K562 (cell line): Measurements from ENCODE around the gene IDH1. TPM values are rescaled to one million over a fixed set of nuclear protein-coding genes. Genes with fewer than 3 reads are reported as not detected.

ENCODE experiments used
- FUS ChIP-seq: fragments of 200-400 bp; formaldehyde crosslinking; optimal IDR thresholded peaks from 2 replicates; pipeline ENCODE3; 2017; ENCODE audit warnings: low read depth, low read length
- polyA plus RNA-seq, 8 experiments: library from polyadenylated mRNA; depleted of rRNA in 4 of 8; stranded (reverse) in 5 of 8; unstranded in 3 of 8; fragments of >200 nt; fragmentation: Nextera tagmentation in 2 of 8; fragmentation: Illumina TruSeq in 1 of 8; extraction: Ambion mirVana in 2 of 8; extraction: Trizol in 1 of 8; gene quantifications; 2 replicates each; pipeline versions ENCODE4 v1.2.1 to v1.2.3, GENCODE V29; 2011 to 2014; ENCODE audit warnings: inconsistent platforms in 1 of 8, missing spikeins in 1 of 8
- total RNA-seq, 7 experiments: library from RNA; depleted of rRNA in 6 of 7; stranded (reverse); fragments of >200 nt in 6 of 7; fragmentation: Illumina TruSeq in 2 of 7; extraction: Trizol in 2 of 7; gene quantifications; 2 replicates each; pipeline versions ENCODE4 v1.2.1 to v1.2.3, GENCODE V29; 2011 to 2021; ENCODE audit warnings: low replicate concordance in 1 of 7
- TF ChIP-seq, protein P1 (sequence below), 3 experiments: fragments of 200-800 bp in 1 of 3; fragments of 250-450 bp in 1 of 3; fragments of 450-650 bp in 1 of 3; sonication (Bioruptor Pico) in 1 of 3; sonication (Bioruptor generic) in 1 of 3; formaldehyde crosslinking in 1 of 3; IDR thresholded peaks; 2 replicates each; pipeline versions ENCODE4 v1.6.1 to v1.8.0; 2016 to 2022; ENCODE audit warnings: mild to moderate bottlenecking in 2 of 3, missing genetic modification characterization in 2 of 3, missing compliant biosample characterization in 1 of 3, moderate library complexity in 1 of 3
- TF ChIP-seq, protein P2 (sequence below): sonication (generic); formaldehyde crosslinking; IDR thresholded peaks from 2 replicates; pipeline ENCODE4 v1.8.0; 2022; ENCODE audit warnings: mild to moderate bottlenecking, missing genetic modification reagents
- TF ChIP-seq, protein P3 (sequence below): fragments of 450-650 bp; IDR thresholded peaks from 2 replicates; pipeline ENCODE4 v1.6.1; 2014; ENCODE audit warnings: low read depth, mild to moderate bottlenecking, moderate library complexity, borderline replicate concordance

The IDH1 gene
- total and polyA plus RNA-seq, 9 of the 15 experiments (the other 6 are each of a cell fraction or from before 2014, with no cell fraction given), result 61.9 to 194 (median 101) TPM

DNA sequence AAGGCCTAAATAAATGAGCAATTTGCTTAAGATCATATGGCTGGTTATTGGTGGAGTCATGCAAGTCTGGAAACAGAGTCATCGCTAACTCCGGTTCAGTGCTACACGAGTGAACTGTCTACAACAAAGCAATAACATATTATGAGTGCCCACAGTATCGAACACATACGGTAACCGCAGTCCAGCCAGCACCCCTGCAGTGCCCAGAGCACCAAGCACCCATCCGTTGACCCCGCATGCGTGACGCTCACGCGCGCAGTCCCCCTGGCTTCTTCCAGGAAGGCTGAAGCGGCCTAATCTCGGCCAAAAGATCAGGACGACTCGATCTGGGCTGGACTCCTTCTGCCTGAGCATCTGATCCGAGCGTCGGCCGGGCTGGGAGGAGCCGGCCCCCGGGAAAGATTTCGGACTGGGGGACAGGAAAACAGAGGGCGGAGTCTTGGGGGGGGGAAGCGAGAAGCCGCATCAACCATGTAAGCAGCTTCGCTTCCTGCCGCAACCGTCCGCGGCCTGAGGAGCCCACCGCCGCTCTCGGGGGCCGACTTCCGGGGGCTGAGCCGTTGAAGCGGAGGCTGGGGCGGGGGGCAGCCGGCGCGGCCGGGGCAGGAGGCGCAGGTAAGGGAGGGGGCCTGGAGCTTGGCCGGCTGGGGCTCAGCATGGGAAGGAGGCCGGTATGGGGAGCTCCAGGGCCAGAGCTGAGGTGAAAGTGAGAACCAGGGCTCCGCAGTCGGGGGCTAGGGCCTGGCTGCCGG is 11.1 kb upstream of the IDH1 start, which contains the start of gene PIKFYVE (continued):
- TF ChIP-seq, protein P1, sequence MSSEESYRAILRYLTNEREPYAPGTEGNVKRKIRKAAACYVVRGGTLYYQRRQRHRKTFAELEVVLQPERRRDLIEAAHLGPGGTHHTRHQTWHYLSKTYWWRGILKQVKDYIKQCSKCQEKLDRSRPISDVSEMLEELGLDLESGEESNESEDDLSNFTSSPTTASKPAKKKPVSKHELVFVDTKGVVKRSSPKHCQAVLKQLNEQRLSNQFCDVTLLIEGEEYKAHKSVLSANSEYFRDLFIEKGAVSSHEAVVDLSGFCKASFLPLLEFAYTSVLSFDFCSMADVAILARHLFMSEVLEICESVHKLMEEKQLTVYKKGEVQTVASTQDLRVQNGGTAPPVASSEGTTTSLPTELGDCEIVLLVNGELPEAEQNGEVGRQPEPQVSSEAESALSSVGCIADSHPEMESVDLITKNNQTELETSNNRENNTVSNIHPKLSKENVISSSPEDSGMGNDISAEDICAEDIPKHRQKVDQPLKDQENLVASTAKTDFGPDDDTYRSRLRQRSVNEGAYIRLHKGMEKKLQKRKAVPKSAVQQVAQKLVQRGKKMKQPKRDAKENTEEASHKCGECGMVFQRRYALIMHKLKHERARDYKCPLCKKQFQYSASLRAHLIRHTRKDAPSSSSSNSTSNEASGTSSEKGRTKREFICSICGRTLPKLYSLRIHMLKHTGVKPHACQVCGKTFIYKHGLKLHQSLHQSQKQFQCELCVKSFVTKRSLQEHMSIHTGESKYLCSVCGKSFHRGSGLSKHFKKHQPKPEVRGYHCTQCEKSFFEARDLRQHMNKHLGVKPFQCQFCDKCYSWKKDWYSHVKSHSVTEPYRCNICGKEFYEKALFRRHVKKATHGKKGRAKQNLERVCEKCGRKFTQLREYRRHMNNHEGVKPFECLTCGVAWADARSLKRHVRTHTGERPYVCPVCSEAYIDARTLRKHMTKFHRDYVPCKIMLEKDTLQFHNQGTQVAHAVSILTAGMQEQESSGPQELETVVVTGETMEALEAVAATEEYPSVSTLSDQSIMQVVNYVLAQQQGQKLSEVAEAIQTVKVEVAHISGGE (CRISPR knock-in tag; IDR thresholded peaks at IDR 0.05), result 0 out of 6 replicates have a peak, but pooled peaks of 1 of the 3 experiments have one; percentile 50
- TF ChIP-seq, protein P2, sequence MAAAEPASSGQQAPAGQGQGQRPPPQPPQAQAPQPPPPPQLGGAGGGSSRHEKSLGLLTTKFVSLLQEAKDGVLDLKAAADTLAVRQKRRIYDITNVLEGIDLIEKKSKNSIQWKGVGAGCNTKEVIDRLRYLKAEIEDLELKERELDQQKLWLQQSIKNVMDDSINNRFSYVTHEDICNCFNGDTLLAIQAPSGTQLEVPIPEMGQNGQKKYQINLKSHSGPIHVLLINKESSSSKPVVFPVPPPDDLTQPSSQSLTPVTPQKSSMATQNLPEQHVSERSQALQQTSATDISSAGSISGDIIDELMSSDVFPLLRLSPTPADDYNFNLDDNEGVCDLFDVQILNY (CRISPR knock-in tag), result no peak
- TF ChIP-seq FUS, result no peak
- TF ChIP-seq, protein P3, sequence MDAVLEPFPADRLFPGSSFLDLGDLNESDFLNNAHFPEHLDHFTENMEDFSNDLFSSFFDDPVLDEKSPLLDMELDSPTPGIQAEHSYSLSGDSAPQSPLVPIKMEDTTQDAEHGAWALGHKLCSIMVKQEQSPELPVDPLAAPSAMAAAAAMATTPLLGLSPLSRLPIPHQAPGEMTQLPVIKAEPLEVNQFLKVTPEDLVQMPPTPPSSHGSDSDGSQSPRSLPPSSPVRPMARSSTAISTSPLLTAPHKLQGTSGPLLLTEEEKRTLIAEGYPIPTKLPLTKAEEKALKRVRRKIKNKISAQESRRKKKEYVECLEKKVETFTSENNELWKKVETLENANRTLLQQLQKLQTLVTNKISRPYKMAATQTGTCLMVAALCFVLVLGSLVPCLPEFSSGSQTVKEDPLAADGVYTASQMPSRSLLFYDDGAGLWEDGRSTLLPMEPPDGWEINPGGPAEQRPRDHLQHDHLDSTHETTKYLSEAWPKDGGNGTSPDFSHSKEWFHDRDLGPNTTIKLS, result 0 out of 2 replicates have a peak, but pooled peaks have one; percentile 31
- TF ChIP-seq, all 486 proteins: peak for 123
